Kidney (tissue), 14 donors: Measurements from ENCODE around the gene HBS1L. TPM values are rescaled to one million over a fixed set of nuclear protein-coding genes. Genes with fewer than 3 reads are reported as not detected.

ENCODE experiments used
- DNase-seq, 5 donors: peaks; one replicate each; pipeline ENCODE4 v3.0.0-alpha.2; 2013 to 2020
- FAIRE-seq: peaks from 2 replicates; lab custom pipeline; 2012; peaks lifted over from hg19 to GRCh38; lab: Jason Lieb, UNC
- H3K27ac ChIP-seq, 2 donors: one replicate each; pipeline ENCODE4 v1.7.0; 2013; ENCODE audit warnings: low read depth in 2 of 2, low read length in 2 of 2, inconsistent platforms in 1 of 2
- H3K27me3 ChIP-seq: one replicate; pipeline ENCODE4 v1.7.1; 2013; ENCODE audit warnings: low read length, inconsistent platforms; ENCODE audit not compliant: control insufficient read depth, insufficient read depth
- H3K36me3 ChIP-seq, 3 donors: one replicate each; pipeline versions ENCODE4 v1.7.0 to v1.7.1; 2013; ENCODE audit warnings: low read length in 3 of 3, control low read depth in 1 of 3, inconsistent platforms in 1 of 3; ENCODE audit not compliant: insufficient read depth in 3 of 3, control insufficient read depth in 2 of 3
- H3K4me1 ChIP-seq, 3 donors: one replicate each; pipeline versions ENCODE4 v1.7.0 to v1.7.1; 2013; ENCODE audit warnings: low read length in 3 of 3, inconsistent platforms in 1 of 3, low read depth in 1 of 3; ENCODE audit not compliant: control insufficient read depth in 2 of 3, insufficient read depth in 2 of 3
- H3K4me3 ChIP-seq, 3 donors: one replicate each; pipeline versions ENCODE4 v1.7.0 to v1.8.1; 2013; ENCODE audit warnings: low read length in 3 of 3, control low read depth in 1 of 3, inconsistent platforms in 1 of 3
- H3K9ac ChIP-seq, 3 donors: one replicate each; pipeline versions ENCODE4 v1.7.0 to v1.7.1; 2013; ENCODE audit warnings: low read length in 3 of 3, control low read depth in 1 of 3, inconsistent platforms in 1 of 3
- H3K9me3 ChIP-seq, 3 donors: one replicate each; pipeline versions ENCODE4 v1.7.0 to v1.7.1; 2013; ENCODE audit warnings: low read length in 3 of 3, control low read depth in 1 of 3, inconsistent platforms in 1 of 3; ENCODE audit not compliant: control insufficient read depth in 2 of 3, insufficient read depth in 1 of 3
- intact Hi-C: fragments of 100-400 bp; cut with DNase I; formaldehyde crosslinking; loops from one replicate; pipeline ENCODE4 v1.11.1; 2022
- polyA plus RNA-seq: library from polyadenylated mRNA; stranded (reverse); fragments of 350-450 nt; fragmentation: Illumina TruSeq; extraction: RNeasy Lipid Tissue Mini Kit (QIAGEN cat#74804); gene quantifications from one replicate; pipeline ENCODE4 v1.2.3, GENCODE V29; 2014; ENCODE audit warnings: low read depth, low replicate concordance; ENCODE audit not compliant: insufficient read depth
- total RNA-seq: library from RNA; stranded (reverse); fragmentation: NEBNext Ultra II Directional; extraction: Animal tissue kit (Norgen Biotek cat#: 25700); gene quantifications from one replicate; pipeline ENCODE4 v1.2.1, GENCODE V29; 2021
- TF ChIP-seq, protein P1 (sequence below): IDR thresholded peaks from 3 replicates; pipeline ENCODE4 v1.5.1; 2012; ENCODE audit warnings: mild to moderate bottlenecking, moderate library complexity, borderline replicate concordance; ENCODE audit not compliant: insufficient read depth; ENCODE audit errors: extremely low read depth
- donor health status: control.
- donor health status: control.
- donor health status: control.
- donor health status: control.
- donor health status: control.
- donor health status: DM: yes; HTN: yes; CAD: no.
- donor health status: Normal renal cell carcinoma (clear cell type).

HBS1L gene
- total and polyA plus RNA-seq, 2 donors from 2014 or later: 21.0 to 59.1 TPM

DNA sequence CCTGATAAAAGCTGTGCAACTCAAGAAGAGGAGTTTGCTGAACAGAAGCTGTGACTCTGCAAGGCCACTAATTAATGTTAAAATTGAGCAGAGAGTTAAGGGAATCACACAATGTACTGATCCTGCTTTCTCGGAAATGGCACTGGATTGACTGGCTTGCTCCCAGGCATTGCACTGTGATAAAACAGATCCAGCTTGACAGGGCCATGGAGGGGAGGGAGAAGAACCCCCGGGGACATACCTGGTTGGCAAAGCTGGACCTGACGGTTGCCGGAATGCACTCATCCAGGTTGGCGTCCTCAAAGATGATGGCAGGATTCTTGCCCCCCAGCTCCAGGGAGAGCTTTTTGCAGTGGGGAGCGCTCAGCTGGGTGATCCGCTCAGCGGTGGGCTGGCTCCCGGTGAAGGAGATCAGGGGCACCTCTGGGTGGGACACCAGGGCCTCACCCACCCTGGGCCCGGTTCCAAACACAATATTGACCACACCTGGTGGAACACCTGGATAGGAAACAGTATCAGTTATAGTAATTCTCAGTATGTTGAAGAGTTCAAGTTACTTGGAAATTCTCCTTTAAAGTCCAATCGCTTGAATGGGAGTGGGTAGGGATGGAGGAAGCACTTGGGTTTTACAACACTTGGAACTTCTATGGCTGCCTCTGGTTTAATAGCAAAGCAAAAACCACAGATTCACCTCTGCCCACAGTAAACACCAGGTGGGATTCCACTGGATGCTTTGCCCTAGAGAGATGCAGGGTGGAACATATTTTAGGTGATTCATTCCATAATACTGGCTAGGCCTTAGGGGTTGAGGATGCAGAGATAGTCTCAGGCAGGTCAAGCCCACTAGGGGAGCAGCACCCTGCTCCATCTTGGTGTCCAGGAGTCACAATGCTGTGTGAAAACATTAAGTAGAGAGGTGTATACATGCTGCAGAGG lies 121.8 kb downstream of the HBS1L start:
- no peak overlapping the region for H3K4me3 ChIP-seq
- no peak for FAIRE-seq
- TF ChIP-seq, protein P1, sequence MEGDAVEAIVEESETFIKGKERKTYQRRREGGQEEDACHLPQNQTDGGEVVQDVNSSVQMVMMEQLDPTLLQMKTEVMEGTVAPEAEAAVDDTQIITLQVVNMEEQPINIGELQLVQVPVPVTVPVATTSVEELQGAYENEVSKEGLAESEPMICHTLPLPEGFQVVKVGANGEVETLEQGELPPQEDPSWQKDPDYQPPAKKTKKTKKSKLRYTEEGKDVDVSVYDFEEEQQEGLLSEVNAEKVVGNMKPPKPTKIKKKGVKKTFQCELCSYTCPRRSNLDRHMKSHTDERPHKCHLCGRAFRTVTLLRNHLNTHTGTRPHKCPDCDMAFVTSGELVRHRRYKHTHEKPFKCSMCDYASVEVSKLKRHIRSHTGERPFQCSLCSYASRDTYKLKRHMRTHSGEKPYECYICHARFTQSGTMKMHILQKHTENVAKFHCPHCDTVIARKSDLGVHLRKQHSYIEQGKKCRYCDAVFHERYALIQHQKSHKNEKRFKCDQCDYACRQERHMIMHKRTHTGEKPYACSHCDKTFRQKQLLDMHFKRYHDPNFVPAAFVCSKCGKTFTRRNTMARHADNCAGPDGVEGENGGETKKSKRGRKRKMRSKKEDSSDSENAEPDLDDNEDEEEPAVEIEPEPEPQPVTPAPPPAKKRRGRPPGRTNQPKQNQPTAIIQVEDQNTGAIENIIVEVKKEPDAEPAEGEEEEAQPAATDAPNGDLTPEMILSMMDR: no peak
- intact Hi-C loops: no loop called here
- H3K27me3 ChIP-seq: no peaks in the 10 kb centered on the region
- H3K9ac ChIP-seq: no peak overlapping the region
- H3K36me3 ChIP-seq: peaks cover 0 to 22% (median 3%) of the 10 kb centered on the region in 3 donors
- H3K27ac ChIP-seq: no peak overlapping the region
- no peak for DNase-seq
- H3K4me1 ChIP-seq: peaks cover 0 to 5% (median 0%) of the 10 kb centered on the region in 3 donors
- H3K9me3 ChIP-seq: no peaks in the 10 kb centered on the region

DNA sequence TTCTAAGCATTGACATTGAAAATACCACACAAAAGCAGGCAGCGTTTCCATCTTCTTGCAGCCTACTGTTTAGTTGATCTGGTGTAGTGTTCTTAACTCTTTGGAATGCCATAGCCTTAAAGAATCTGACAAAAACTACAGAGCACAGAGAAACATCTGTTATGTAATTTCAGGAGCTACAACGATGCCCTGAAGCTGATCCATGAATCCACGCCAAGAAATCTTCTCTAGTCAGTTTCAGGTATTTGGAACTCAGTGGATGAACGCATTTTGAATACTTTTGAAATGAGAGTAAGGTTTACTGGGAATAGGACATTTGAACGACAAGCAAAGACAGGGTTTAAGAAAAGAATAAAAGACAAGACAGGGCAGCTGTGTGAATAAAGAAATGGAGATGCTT lies 122.5 kb downstream of the HBS1L start:
- no peak for FAIRE-seq

DNA sequence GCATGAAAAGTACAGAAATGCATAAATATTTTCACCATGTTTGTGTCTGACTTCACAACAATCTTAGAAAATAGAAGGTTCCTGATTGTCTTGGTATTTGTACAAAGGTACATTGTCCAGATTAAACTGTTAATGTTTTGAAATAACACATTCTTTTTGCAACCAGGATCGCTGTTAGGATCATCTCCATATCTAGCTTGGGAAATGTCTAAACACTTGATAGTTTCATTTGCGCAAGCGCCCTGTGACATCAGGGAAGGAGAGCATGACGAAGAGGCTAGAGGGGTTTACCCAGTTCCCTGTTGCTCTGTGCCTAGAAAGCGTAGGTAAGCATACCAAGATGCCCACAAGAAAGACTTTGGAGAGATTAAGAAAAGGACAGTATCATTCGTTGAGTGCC lies 124.2 kb downstream of the HBS1L start:
- Histone ChIP-seq H3K27me3 (no peaks in the 10 kb centered on the region), H3K9ac (no peak overlapping the region), H3K27ac (no peak overlapping the region), H3K4me1 (peaks cover 0 to 4% (median 0%) of the 10 kb centered on the region in 3 donors), H3K4me3 (no peak overlapping the region), H3K9me3 (no peaks in the 10 kb centered on the region), H3K36me3 (peaks cover 0 to 23% (median 3%) of the 10 kb centered on the region in 3 donors)
- DNase-seq (no peak), FAIRE-seq (no peak)
- TF ChIP-seq, protein P1: no peak
- intact Hi-C loops: no loop called here

More for the DNA sequence above, 122.5 kb downstream of the HBS1L start:
- no peaks in the 10 kb centered on the region for H3K9me3 ChIP-seq
- peaks cover 0 to 22% (median 3%) of the 10 kb centered on the region in 3 donors for H3K36me3 ChIP-seq
- H3K27ac ChIP-seq: no peak overlapping the region
- H3K27me3 ChIP-seq: no peaks in the 10 kb centered on the region
- intact Hi-C loops: no loop called here
- H3K4me3 ChIP-seq: no peak overlapping the region
- H3K9ac ChIP-seq: no peak overlapping the region
- H3K4me1 ChIP-seq: peaks cover 0 to 5% (median 0%) of the 10 kb centered on the region in 3 donors
- no peak for DNase-seq
- TF ChIP-seq, protein P1: no peak
